Activated CD8-positive, alpha-beta memory T cell treated with anti-CD3 and anti-CD28 coated beads, Interleukin-2, amount 50 U/mL, for 48 hours (primary cell): ENCODE data around the gene KIAA1755.

Experiments used
- DNase-seq: peaks from one replicate; pipeline ENCODE4 v3.0.0-alpha.2; 2020

KIAA1755 gene

GRCh38 chr20:38202153-38202981 lies 58.2 kb downstream of the KIAA1755 start:
- DNase-seq: no peak

- no peak for DNase-seq
Observed at GRCh38 chr20:38201356-38201755, 59.2 kb downstream of the KIAA1755 start.

GRCh38 chr20:38200646-38201045 lies 59.9 kb downstream of the KIAA1755 start:
- DNase-seq: no peak

DNA sequence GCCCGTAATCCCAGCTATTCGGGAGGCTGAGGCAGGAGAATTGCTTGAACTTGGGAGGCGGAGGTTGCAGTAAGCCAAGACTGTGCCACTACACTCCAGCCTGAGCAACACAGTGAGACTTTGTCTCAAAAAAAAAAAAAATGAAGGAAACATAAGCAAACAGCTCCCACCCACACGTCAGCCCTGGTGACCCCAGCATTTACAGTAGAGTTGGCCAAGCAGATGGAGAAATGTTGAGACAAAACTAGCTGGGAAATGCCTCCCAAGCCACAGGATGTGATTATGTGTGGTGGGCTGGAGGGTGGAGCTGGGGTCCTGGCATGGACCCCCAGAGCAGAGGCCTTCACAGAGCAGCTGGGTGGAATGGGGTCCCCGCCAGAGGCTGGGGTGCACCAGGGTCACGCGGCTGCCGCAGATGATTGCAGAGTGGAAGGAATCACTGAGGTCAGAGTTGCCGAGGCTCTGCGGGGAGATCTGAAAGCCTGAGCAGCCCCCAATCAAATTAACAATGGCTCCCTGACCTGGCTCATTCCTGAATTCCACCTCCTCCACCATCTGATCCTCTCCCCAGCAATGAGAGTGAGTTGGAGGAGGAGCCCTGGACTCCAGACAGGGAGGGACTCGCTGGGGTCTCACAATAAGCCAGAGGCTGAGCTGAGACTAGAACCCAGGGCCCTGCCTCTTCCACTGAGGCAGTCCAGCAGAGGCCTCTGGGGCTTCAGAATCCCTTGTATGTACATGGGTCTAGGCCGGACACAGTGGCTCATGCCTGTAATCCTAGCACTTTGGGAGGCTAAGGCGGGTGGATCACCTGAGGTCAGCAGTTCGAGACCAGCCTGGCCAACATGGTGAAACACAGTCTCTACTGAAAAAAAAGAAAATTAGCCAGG lies 60.8 kb downstream of the KIAA1755 start:
- no peak for DNase-seq

- no peak for DNase-seq
Observed at GRCh38 chr20:38198238-38198861, 62.2 kb downstream of the KIAA1755 start.

DNA sequence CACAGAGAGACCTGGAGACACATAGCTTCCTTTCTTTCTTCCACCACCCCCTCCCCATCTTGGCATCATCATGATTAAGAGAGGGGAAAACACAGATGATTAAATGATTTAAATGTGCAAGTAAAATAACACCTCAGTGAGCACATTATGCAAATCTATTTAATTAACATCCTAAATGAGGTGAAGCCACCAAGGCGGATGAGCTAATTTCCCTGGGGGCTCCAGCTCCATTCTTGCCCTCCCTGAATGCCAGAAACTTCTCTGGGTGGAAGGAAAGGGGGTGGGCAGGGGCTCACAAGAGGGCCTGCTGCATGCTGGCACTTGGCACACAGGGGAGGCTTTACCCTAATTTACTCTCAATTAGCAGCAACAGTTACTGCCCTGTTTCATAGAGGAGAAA lies 62.9 kb downstream of the KIAA1755 start:
- DNase-seq: no peak

DNA sequence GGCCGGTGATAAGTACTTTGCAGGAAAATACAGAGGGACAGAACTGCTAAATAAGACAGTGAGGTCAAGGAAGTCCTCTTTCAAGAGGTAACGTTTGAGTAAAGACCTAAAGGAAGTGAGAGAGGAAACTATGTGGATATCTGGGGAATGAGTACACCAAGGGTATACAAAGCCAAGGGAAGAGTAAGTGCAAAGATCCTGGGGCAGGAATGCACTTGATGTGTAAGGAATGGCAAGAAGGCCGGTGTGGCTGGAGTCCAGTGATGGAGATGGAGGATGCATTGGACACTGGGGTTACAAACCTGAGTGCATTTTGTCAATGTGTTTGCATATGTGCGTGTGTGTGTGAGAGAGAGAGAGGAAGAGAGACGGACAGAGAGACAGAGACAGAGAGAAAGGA lies 63.3 kb downstream of the KIAA1755 start:
- DNase-seq: no peak

DNA sequence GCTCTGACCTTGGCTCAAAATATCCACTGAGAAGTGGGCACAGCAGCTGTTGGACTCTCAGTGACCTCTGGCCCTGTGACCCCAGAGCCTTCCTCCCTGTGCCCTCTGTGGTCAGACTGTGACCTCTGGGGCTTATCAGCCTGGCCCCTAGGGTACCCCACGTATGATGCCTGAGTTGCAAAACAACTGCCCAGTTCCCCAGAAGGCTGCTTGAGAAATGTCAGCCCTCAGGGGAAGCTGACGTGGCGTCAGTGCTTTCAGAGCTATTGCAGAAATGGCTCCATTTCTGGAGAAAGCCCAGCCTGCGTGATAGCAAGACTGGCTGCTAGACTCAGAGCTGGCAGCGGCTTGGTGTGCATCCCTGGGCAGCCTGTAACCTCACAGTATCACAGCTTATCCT lies 63.9 kb downstream of the KIAA1755 start:
- DNase-seq: no peak

- DNase-seq: no peak
Observed at GRCh38 chr20:38196076-38196475, 64.5 kb downstream of the KIAA1755 start.

DNA sequence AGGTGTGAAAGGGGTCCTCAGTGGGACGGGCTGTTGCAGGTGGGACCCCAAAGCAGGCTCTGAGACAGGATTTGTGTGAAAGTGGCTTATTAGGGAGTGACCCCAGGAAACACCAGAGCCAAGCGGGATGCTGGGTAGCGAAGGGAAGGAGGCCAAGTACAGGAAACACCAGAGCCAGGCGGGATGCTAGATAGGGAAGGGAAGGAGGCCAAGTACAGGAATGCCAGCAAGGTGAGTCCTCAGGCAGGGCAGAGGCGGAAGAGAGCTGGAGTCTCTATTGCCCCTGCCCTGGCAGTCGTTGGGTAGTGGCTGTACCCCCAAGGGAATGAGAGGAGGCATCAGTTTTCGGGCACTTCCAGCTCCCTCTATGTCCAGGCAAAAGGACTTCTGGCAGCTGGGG lies 65.0 kb downstream of the KIAA1755 start:
- DNase-seq: no peak

DNA sequence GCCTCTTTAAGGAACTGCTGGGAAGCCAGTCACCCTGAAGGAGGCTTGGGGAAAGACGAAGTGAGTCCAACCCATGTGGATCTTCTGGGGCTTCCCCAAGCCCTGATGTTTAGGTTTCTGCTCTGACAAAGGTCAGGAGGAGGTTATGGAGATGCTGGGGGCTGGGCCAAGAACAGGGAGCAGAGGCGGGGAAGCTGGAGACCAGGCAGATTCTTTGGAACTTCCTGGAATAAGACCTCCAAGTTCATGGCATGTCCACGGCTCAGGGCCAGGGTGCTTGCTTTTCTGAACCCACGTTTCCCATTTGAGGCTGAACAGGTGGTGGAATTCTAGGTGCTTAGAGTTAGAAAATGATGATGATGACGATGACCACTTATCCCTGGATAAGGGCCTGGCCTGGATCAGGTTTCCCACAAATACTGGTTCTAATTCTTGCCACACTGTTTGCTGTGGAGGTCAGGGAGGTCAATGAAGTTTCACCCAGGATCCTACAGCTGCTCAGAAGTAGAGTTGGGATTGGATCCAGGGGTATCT lies 65.5 kb downstream of the KIAA1755 start:
- DNase-seq: no peak

DNA sequence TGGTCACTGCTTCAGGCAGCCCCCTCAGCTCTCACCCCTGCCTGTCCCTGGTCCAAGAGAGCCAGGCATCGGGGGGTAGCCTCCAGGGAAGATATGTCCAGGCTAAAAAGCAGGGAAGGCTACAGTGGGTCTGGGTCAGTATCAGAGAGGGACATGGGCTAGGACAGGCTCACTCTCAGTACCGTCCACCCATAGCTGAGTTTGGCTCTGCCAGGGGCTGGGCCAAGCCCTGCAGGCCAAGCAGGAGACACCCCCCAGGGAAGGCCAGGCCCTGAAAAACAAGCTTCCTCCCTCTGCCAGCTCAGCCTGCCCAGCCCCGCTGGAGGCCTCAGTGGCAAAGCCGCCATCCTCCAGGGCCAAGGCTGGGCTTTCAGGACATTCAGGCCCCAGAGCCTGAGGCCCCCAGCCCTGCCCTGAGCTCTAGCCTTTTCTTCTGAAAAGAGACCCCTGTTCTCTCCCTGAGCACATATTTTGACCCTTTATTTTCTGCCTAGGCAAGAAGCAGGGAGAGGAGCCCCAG lies 66.9 kb downstream of the KIAA1755 start:
- DNase-seq: no peak

- DNase-seq: no peak
Observed at GRCh38 chr20:38192323-38192885, 68.1 kb downstream of the KIAA1755 start.

GRCh38 chr20:38191654-38192053 lies 68.9 kb downstream of the KIAA1755 start:
- DNase-seq: no peak

DNA sequence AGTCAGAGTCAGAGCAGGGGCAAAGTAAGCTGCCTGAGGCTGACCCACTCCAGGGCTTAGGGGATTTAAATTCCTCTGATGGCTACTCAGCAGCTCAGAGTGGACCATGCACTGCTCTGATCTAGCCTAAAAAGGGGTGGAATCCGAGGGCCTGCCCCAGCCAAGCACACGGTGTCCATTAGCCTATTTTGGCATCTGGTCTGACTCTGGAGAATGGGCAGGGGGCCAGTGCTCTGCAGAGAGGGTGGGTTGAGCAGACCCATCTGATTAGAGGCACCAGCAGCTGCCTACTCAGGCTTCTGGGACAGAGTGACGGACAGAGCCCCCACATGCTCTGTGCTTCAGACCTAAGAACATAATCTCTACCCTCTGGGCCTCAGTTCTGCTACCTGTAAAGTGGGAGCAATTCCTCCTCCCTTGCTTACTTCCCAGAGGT lies 69.6 kb downstream of the KIAA1755 start:
- no peak for DNase-seq

GRCh38 chr20:38190166-38190565 lies 70.4 kb downstream of the KIAA1755 start:
- DNase-seq: no peak

DNA sequence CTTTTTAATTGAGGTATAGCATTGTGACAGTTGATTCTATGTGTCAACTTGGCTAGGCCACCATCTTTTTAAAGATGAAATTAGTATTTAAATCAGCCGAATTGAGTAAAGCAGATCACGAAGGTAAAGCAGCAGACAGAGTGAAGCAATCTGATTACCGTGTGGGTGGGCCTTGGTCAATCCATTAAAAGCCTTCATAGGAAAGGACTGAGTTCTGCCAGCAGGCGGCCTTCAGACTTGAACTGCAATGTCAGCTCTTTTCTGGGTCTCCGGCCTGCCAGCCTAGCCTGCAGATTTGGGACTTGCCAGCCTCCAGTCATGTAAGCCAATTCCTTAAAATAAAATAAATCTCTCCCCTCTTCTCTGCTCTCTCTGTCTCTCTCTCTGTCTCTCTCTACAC lies 73.0 kb downstream of the KIAA1755 start:
- no peak for DNase-seq

- no peak for DNase-seq
Observed at GRCh38 chr20:38186788-38187221, 73.7 kb downstream of the KIAA1755 start.

GRCh38 chr20:38184101-38184500 lies 76.4 kb downstream of the KIAA1755 start:
- DNase-seq: no peak

GRCh38 chr20:38181971-38182370 lies 78.6 kb downstream of the KIAA1755 start:
- no peak for DNase-seq

GRCh38 chr20:38181207-38181801 lies 79.2 kb downstream of the KIAA1755 start:
- no peak for DNase-seq

DNA sequence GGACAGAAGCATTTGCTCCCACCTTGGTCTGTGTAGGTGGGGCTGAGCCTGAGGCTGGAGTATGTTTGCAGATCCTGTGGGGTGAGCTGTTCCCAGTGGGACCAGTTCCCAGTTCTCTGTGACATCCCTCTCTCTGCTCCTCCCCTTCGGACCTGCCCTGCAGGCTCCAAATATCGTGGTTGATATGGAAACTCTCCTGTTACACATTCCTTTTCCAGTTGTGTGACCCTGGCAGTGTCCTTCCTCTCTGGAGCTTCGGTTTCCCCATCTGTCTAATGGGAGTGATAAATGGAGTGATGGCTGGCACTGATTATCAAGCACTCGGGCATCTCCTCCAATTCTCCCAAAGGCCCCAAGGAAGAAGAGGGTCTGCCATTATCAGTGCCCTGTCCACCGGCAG lies 79.8 kb downstream of the KIAA1755 start:
- DNase-seq: no peak
